ENCODE results near the gene AKAP10.

Gene AKAP10

GRCh38 chr17:19996086-19996485 lies 18.5 kb upstream of the AKAP10 start (continued):
- no peak for TF ChIP-seq INSM2 (tag by site-specific recombination; IDR thresholded peaks at IDR 0.05)
- no peak for TF ChIP-seq ZNF157 (tag by site-specific recombination; IDR thresholded peaks at IDR 0.05)
- no peak for TF ChIP-seq ZNF146 (tag by site-specific recombination; IDR thresholded peaks at IDR 0.05)
- TF ChIP-seq BCL11B (tag by site-specific recombination; IDR thresholded peaks at IDR 0.05; ENCODE audit: low read depth): no peak
- TF ChIP-seq ZNF140 (tag by site-specific recombination; IDR thresholded peaks at IDR 0.05): no peak
- TF ChIP-seq, protein P1, sequence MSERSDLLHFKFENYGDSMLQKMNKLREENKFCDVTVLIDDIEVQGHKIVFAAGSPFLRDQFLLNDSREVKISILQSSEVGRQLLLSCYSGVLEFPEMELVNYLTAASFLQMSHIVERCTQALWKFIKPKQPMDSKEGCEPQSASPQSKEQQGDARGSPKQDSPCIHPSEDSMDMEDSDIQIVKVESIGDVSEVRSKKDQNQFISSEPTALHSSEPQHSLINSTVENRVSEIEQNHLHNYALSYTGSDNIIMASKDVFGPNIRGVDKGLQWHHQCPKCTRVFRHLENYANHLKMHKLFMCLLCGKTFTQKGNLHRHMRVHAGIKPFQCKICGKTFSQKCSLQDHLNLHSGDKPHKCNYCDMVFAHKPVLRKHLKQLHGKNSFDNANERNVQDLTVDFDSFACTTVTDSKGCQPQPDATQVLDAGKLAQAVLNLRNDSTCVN (tag by site-specific recombination; optimal IDR thresholded peaks at IDR 0.05): no peak

DNA sequence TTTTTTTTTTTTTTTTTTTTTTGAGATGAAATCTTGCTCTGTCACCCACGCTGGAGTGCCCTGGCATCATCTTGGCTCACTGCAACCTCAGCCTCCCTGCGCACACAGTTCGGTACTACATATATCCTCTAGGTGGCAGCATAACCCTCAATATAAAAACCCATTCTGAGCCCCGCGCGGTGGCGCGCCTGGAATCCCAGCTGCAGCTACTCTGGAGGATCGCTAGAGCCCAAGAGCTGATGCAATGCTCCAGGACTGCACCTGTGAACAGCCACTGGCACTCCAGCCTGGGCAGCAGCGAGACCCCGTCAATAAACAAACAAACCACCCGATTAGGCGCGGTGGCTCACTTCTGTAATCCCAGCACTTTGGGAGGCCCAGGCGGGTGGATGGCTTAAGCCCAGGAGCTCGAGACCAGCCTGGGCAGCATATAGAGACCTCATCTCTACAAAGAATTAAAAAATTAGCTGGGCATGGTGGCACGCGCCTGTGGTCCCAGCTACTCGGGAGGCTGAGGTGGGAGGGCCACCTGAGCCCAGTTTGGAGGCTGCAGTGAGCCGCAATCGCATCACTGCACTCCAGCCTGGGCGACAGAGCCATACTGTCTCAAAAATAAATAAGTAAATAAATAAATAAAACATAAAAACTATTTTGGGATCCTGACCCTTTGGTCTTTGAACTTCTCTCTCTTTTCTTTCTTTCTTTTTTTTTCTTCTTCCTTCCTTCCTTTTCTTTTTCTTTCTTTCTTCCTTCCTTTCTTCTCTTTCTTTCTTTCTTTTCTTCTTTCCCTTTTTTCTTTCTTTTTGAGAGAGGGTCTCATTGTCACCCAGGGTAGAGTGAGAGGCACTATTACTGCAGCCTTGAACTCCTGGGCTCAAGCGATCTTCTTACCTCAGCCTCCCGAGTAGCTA lies 15.4 kb upstream of the AKAP10 start:
- Histone ChIP-seq H3K36me3 (ENCODE audit: control insufficient read depth in 2 of 2, insufficient read depth in 1 of 2, low read length in 2 of 2) (no peaks in the 10 kb centered on the region; a peak in 1 of 3 replicates), H3K27ac (ENCODE audit: extremely low read depth, low read depth, low read length) (no peak overlapping the region), H3K4me3 (ENCODE audit: low read depth, low read length) (peak overlapping the region; percentile 19), H3K4me1 (ENCODE audit: control insufficient read depth, insufficient read depth, low read length) (no peaks in the 10 kb centered on the region), H3K9me3 (ENCODE audit: control insufficient read depth, insufficient read depth, low read depth, low read length) (no peaks in the 10 kb centered on the region)
- ChIA-PET POLR2A (interaction anchor here (0.7 to 2.4 kb wide), 9 partner anchors 15 to 213 kb away, joined by 3 to 20 read pairs (median 8); partner anchors contain the start of genes AKAP10 and SPECC1), CTCF (interaction anchor here (0.5 to 4.6 kb wide), 58 partner anchors 8 to 873 kb away, joined by 3 to 68 read pairs (median 4); partner anchors contain the start of genes AKAP10, B9D1 and SPECC1)
- TF ChIP-seq ZNF610 (tag by site-specific recombination; IDR thresholded peaks at IDR 0.05; ENCODE audit: borderline replicate concordance) (peak; percentile 34; the same call in 1 of the 2 replicates), ZNF394 (tag by site-specific recombination; IDR thresholded peaks at IDR 0.05; ENCODE audit: borderline replicate concordance) (peak; percentile 98), ZNF274 (IDR thresholded peaks at IDR 0.05; ENCODE audit: low read length) (no peak), ZNF274 (tag by site-specific recombination; IDR thresholded peaks at IDR 0.05; ENCODE audit: borderline replicate concordance) (no peak), ZNF169 (tag by site-specific recombination; IDR thresholded peaks at IDR 0.05) (no peak), ZNF707 (tag by site-specific recombination; IDR thresholded peaks at IDR 0.05) (no peak), GLIS1 (tag by site-specific recombination; IDR thresholded peaks at IDR 0.05) (peak; percentile 47; the same call in 1 of the 2 replicates), FEZF1 (tag by site-specific recombination; IDR thresholded peaks at IDR 0.05) (peak; percentile 82), ZNF629 (tag by site-specific recombination; IDR thresholded peaks at IDR 0.05) (0 out of 2 replicates have a peak, but pooled peaks have one; percentile 36), ZNF350 (tag by site-specific recombination; IDR thresholded peaks at IDR 0.05) (no peak), ZNF302 (tag by site-specific recombination; IDR thresholded peaks at IDR 0.05; ENCODE audit: low read depth) (no peak), ZNF138 (tag by site-specific recombination; IDR thresholded peaks at IDR 0.05; ENCODE audit: borderline replicate concordance) (no peak), ZNF555 (tag by site-specific recombination; conservative IDR thresholded peaks at IDR 0.05) (no peak), ZNF654 (tag by site-specific recombination; IDR thresholded peaks at IDR 0.05; ENCODE audit: low read depth) (peak; percentile 90), ZNF24 (tag by site-specific recombination; IDR thresholded peaks at IDR 0.05) (peak; percentile 41; the same call in 1 of the 2 replicates), SCRT1 (tag by site-specific recombination; IDR thresholded peaks at IDR 0.05; ENCODE audit: borderline replicate concordance) (peak; percentile 66; the same call in 1 of the 2 replicates), ZNF558 (tag by site-specific recombination; IDR thresholded peaks at IDR 0.05) (peak; percentile 75), ZNF658 (tag by site-specific recombination; IDR thresholded peaks at IDR 0.05) (no peak), MEIS1 (CRISPR knock-in tag; IDR thresholded peaks at IDR 0.05; ENCODE audit: borderline replicate concordance) (no peak), ZNF600 (tag by site-specific recombination; IDR thresholded peaks at IDR 0.05) (peak; percentile 80), ZNF280C (tag by site-specific recombination; IDR thresholded peaks at IDR 0.05) (no peak)
- TF ChIP-seq, protein P2, sequence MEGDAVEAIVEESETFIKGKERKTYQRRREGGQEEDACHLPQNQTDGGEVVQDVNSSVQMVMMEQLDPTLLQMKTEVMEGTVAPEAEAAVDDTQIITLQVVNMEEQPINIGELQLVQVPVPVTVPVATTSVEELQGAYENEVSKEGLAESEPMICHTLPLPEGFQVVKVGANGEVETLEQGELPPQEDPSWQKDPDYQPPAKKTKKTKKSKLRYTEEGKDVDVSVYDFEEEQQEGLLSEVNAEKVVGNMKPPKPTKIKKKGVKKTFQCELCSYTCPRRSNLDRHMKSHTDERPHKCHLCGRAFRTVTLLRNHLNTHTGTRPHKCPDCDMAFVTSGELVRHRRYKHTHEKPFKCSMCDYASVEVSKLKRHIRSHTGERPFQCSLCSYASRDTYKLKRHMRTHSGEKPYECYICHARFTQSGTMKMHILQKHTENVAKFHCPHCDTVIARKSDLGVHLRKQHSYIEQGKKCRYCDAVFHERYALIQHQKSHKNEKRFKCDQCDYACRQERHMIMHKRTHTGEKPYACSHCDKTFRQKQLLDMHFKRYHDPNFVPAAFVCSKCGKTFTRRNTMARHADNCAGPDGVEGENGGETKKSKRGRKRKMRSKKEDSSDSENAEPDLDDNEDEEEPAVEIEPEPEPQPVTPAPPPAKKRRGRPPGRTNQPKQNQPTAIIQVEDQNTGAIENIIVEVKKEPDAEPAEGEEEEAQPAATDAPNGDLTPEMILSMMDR (tag by site-specific recombination; IDR thresholded peaks at IDR 0.05): peak; percentile 96

Measured in HEK293 (cell line).